ENCODE measurements around the gene APOBEC3A.

GRCh38 chr22:38987171-38987895, 29.9 kb downstream of the APOBEC3A start:
- TF ChIP-seq CTCF (IDR thresholded peaks at IDR 0.05): no peak
- no peak for TF ChIP-seq POLR2A (IDR thresholded peaks at IDR 0.05)
